GM19372 (cell line): ENCODE data around the gene CNIH2.
"Not testable (repeated sequence)": the region's sequence is repeated elsewhere in the genome, so short reads cannot be mapped to it uniquely, and the experiment has no call there.

Experiments
- ATAC-seq: cut with Tn5 transposase; IDR thresholded peaks from one replicate; pipeline ENCODE4 v1.9.1; 2021; ENCODE audit warnings: mild to moderate bottlenecking, low read depth, moderate library complexity; ENCODE audit not compliant: unreplicated experiment

CNIH2 gene

GRCh38 chr11:66275396-66275795 lies 2.6 kb upstream of the CNIH2 start:
- ATAC-seq: no peak

GRCh38 chr11:66275984-66276612 lies 1.9 kb upstream of the CNIH2 start:
- no peak for ATAC-seq

GRCh38 chr11:66276619-66277018 lies 1.4 kb upstream of the CNIH2 start:
- ATAC-seq: not testable (repeated sequence)

- not testable (repeated sequence) for ATAC-seq
These were observed 911 bp upstream of the CNIH2 start for GRCh38 chr11:66277064-66277463.

- ATAC-seq: no peak
These were observed 552 bp downstream of the CNIH2 start for GRCh38 chr11:66278363-66279091.

- ATAC-seq: no peak
These were observed 1.2 kb downstream of the CNIH2 start for GRCh38 chr11:66279092-66279734.

GRCh38 chr11:66280428-66280827 lies 2.5 kb downstream of the CNIH2 start:
- ATAC-seq: no peak

GRCh38 chr11:66281001-66281400 lies 3.0 kb downstream of the CNIH2 start:
- ATAC-seq: no peak

GRCh38 chr11:66281776-66282467 lies 3.9 kb downstream of the CNIH2 start:
- ATAC-seq: no peak

- ATAC-seq: peak; percentile 89
These were observed 4.8 kb downstream of the CNIH2 start for GRCh38 chr11:66282468-66283455.

GRCh38 chr11:66283461-66284105 lies 5.6 kb downstream of the CNIH2 start:
- no peak for ATAC-seq

- ATAC-seq: no peak
These were observed 6.6 kb downstream of the CNIH2 start for GRCh38 chr11:66284526-66285078.

- ATAC-seq: no peak
These were observed 7.4 kb downstream of the CNIH2 start for GRCh38 chr11:66285250-66285947.

GRCh38 chr11:66286699-66287098 lies 8.7 kb downstream of the CNIH2 start:
- no peak for ATAC-seq

GRCh38 chr11:66287211-66287888 lies 9.4 kb downstream of the CNIH2 start:
- ATAC-seq: no peak

- ATAC-seq: no peak
These were observed 10.1 kb downstream of the CNIH2 start for GRCh38 chr11:66287889-66288670.
